HG02759 (cell line): ENCODE data around the gene LMTK2.
A peak's percentile ranks its signal among the peaks of the same experiment; 100 is the strongest.

Experiments used
- ATAC-seq: cut with Tn5 transposase; IDR thresholded peaks from one replicate; pipeline ENCODE4 v1.9.1; 2021; ENCODE audit warnings: mild to moderate bottlenecking, moderate library complexity; ENCODE audit not compliant: unreplicated experiment

Gene LMTK2

GRCh38 chr7:98135984-98136383 is 29.3 kb downstream of the LMTK2 start:
- no peak for ATAC-seq

- ATAC-seq, result no peak
Measured at GRCh38 chr7:98136423-98136822, 29.8 kb downstream of the LMTK2 start.

GRCh38 chr7:98137134-98137825 is 30.6 kb downstream of the LMTK2 start:
- ATAC-seq, result no peak

- peak; percentile 81 for ATAC-seq
Measured at GRCh38 chr7:98137826-98138151, 31.1 kb downstream of the LMTK2 start.

GRCh38 chr7:98138672-98139071 is 32.0 kb downstream of the LMTK2 start:
- no peak for ATAC-seq

- ATAC-seq, result no peak
Measured at GRCh38 chr7:98142658-98143057, 36.0 kb downstream of the LMTK2 start.

- no peak for ATAC-seq
Measured at GRCh38 chr7:98148607-98149006, 41.9 kb downstream of the LMTK2 start.

GRCh38 chr7:98149116-98149692 is 42.5 kb downstream of the LMTK2 start:
- no peak for ATAC-seq

- no peak for ATAC-seq
Measured at GRCh38 chr7:98151884-98152283, 45.2 kb downstream of the LMTK2 start.

- no peak for ATAC-seq
Measured at GRCh38 chr7:98156700-98157099, 50.0 kb downstream of the LMTK2 start.

- no peak for ATAC-seq
Measured at GRCh38 chr7:98157761-98158160, 51.1 kb downstream of the LMTK2 start.

GRCh38 chr7:98162758-98163157 is 56.1 kb downstream of the LMTK2 start:
- no peak for ATAC-seq

- ATAC-seq, result no peak
Measured at GRCh38 chr7:98163269-98163668, 56.6 kb downstream of the LMTK2 start.

GRCh38 chr7:98163704-98164494 is 57.2 kb downstream of the LMTK2 start:
- ATAC-seq, result no peak

GRCh38 chr7:98165827-98166667 is 59.4 kb downstream of the LMTK2 start:
- ATAC-seq, result no peak

- no peak for ATAC-seq
Measured at GRCh38 chr7:98166668-98166970, 60.0 kb downstream of the LMTK2 start.

- no peak for ATAC-seq
Measured at GRCh38 chr7:98167653-98168052, 61.0 kb downstream of the LMTK2 start.

GRCh38 chr7:98168181-98168903 is 61.7 kb downstream of the LMTK2 start:
- ATAC-seq, result peak; percentile 77

- ATAC-seq, result no peak
Measured at GRCh38 chr7:98168904-98169621, 62.4 kb downstream of the LMTK2 start.

- ATAC-seq, result no peak
Measured at GRCh38 chr7:98170966-98171365, 64.3 kb downstream of the LMTK2 start.
